ENCODE results near the gene IPO4. TPM values are rescaled to one million over a fixed set of nuclear protein-coding genes. Genes with fewer than 3 reads are reported as not detected.

Gene IPO4
- total RNA-seq, 4 donors from 2014 or later = 35.7 to 73.2 (median 55.4) TPM

- no peaks in the 10 kb centered on the region for H3K9me3 ChIP-seq
- intact Hi-C loops (cut with DNase I; ENCODE audit: low total_unique reads) = no loop called here
- ATAC-seq (no peak), DNase-seq (no peak)
- in situ Hi-C loops (cut with MboI; ENCODE audit: low sequenced_read_pairs in 4 of 4) = loop anchor here in 1 of 4 donors (25.0 kb wide), 1 partner anchor 825 kb away; the partner anchor contains the start of genes BCL2L2, PABPN1 and PPP1R3E
- H3K36me3 ChIP-seq = peaks cover 0 to 18% of the 10 kb centered on the region in 2 donors
- peak overlapping the region; percentile 92 to 99 (median 96) for H3K27ac ChIP-seq
- H3K4me3 ChIP-seq = no peak overlapping the region
- peaks cover 38 to 56% of the 10 kb centered on the region in 2 donors for H3K4me1 ChIP-seq
- H3K27me3 ChIP-seq = no peaks in the 10 kb centered on the region
- TF ChIP-seq CTCF (IDR thresholded peaks at IDR 0.05 in 4 of 5, conservative IDR thresholded peaks at IDR 0.05 in 1 of 5) (no peak), POLR2A (IDR thresholded peaks at IDR 0.05) (no peak)
Observed at GRCh38 chr14:24137529-24138395, 50.9 kb downstream of the IPO4 start.

- no peak for TF ChIP-seq CTCF (IDR thresholded peaks at IDR 0.05 in 4 of 5, conservative IDR thresholded peaks at IDR 0.05 in 1 of 5)
- no peak for TF ChIP-seq POLR2A (IDR thresholded peaks at IDR 0.05)
- DNase-seq (no peak), ATAC-seq (no peak)
- Histone ChIP-seq H3K4me3 (peak overlapping the region; percentile 86 to 100 (median 92)), H3K36me3 (peaks cover 0 to 18% of the 10 kb centered on the region in 2 donors), H3K27ac (peak overlapping the region; percentile 92 to 99 (median 96)), H3K9me3 (no peaks in the 10 kb centered on the region), H3K4me1 (peaks cover 42 to 59% of the 10 kb centered on the region in 2 donors), H3K27me3 (no peaks in the 10 kb centered on the region)
- intact Hi-C loops (cut with DNase I; ENCODE audit: low total_unique reads) (no loop called here), in situ Hi-C loops (cut with MboI; ENCODE audit: low sequenced_read_pairs in 4 of 4) (loop anchor here in 1 of 4 donors (25.0 kb wide), 1 partner anchor 825 kb away; the partner anchor contains the start of genes BCL2L2, PABPN1 and PPP1R3E)
Observed at GRCh38 chr14:24136684-24137528, 51.7 kb downstream of the IPO4 start.

GRCh38 chr14:24135834-24136683 is 52.6 kb downstream of the IPO4 start, which contains the start of gene PSME1:
TSS of gene PSME1 (plus strand) at chr14:24136194. CDS start at chr14:24136263, 69 bp downstream.
- Histone ChIP-seq H3K36me3 (peaks cover 0 to 18% of the 10 kb centered on the region in 2 donors), H3K27me3 (no peaks in the 10 kb centered on the region), H3K4me3 (peak within 1 kb of the TSS; percentile 86 to 100 (median 92)), H3K27ac (peak within 1 kb of the TSS; percentile 92 to 99 (median 96)), H3K9me3 (no peaks in the 10 kb centered on the region), H3K4me1 (peaks cover 47 to 67% of the 10 kb centered on the region in 2 donors)
- peak; percentile 89 to 94 for DNase-seq
- intact Hi-C loops (cut with DNase I; ENCODE audit: low total_unique reads) (no loop called here), in situ Hi-C loops (cut with MboI; ENCODE audit: low sequenced_read_pairs in 4 of 4) (loop anchor here in 1 of 4 donors (25.0 kb wide), 1 partner anchor 824 kb away; the partner anchor contains the start of genes BCL2L2, PABPN1 and PPP1R3E)
- peak; percentile 53 to 75 for ATAC-seq
- peak in 1 of 5 experiments; percentile 18 for TF ChIP-seq CTCF (IDR thresholded peaks at IDR 0.05 in 4 of 5, conservative IDR thresholded peaks at IDR 0.05 in 1 of 5)
- TF ChIP-seq POLR2A (IDR thresholded peaks at IDR 0.05) = peak; percentile 71 to 74

- H3K4me3 ChIP-seq = peak overlapping the region; percentile 62 to 100 (median 92)
- H3K4me1 ChIP-seq = peaks cover 53 to 72% of the 10 kb centered on the region in 2 donors
- ATAC-seq = peak in 1 of 2 donors; percentile 13
- H3K27me3 ChIP-seq = no peaks in the 10 kb centered on the region
- intact Hi-C loops (cut with DNase I; ENCODE audit: low total_unique reads) = no loop called here
- in situ Hi-C loops (cut with MboI; ENCODE audit: low sequenced_read_pairs in 4 of 4) = loop anchor here in 1 of 4 donors (25.0 kb wide), 1 partner anchor 823 kb away; the partner anchor contains the start of genes BCL2L2, PABPN1 and PPP1R3E
- DNase-seq = no peak
- TF ChIP-seq CTCF (IDR thresholded peaks at IDR 0.05 in 4 of 5, conservative IDR thresholded peaks at IDR 0.05 in 1 of 5) = no peak
- no peak for TF ChIP-seq POLR2A (IDR thresholded peaks at IDR 0.05)
- no peaks in the 10 kb centered on the region for H3K9me3 ChIP-seq
- H3K36me3 ChIP-seq = peaks cover 0 to 18% of the 10 kb centered on the region in 2 donors
- H3K27ac ChIP-seq = peak overlapping the region; percentile 92 to 99 (median 96)
Observed at GRCh38 chr14:24135584-24135833, 53.1 kb downstream of the IPO4 start.
